Measurements from ENCODE around the gene BRCC3.

- TF ChIP-seq CTCF (IDR thresholded peaks at IDR 0.05; ENCODE audit: poor library complexity) (no peak), EZH2 (IDR thresholded peaks at IDR 0.05; ENCODE audit: borderline replicate concordance) (no peak)
These were observed 3.1 kb upstream of the BRCC3 start for GRCh38 chrX:155068165-155068564.
